ENCODE data around the gene ZNF672.

The ZNF672 gene

GRCh38 chr1:248849152-248849551 is 11.1 kb downstream of the ZNF672 start:
- H3K27ac ChIP-seq (ENCODE audit: low read length), result no peak overlapping the region
- no peaks in the 10 kb centered on the region for H3K27me3 ChIP-seq (ENCODE audit: low read depth, low read length)
- no peaks in the 10 kb centered on the region for H3K4me1 ChIP-seq (ENCODE audit: control insufficient read depth in 1 of 2, insufficient read depth in 2 of 2, low read length in 2 of 2)
- H3K4me3 ChIP-seq (ENCODE audit: low read depth in 1 of 2, low read length in 2 of 2), result no peak overlapping the region
- no peaks in the 10 kb centered on the region for H3K9me3 ChIP-seq (ENCODE audit: control insufficient read depth in 1 of 2, low read length in 2 of 2)
- H3K36me3 ChIP-seq (ENCODE audit: control insufficient read depth in 1 of 2, insufficient read depth in 2 of 2, low read length in 2 of 2), result peaks cover 49 to 65% of the 10 kb centered on the region in 2 donors

- no peaks in the 10 kb centered on the region for H3K4me1 ChIP-seq (ENCODE audit: control insufficient read depth in 1 of 2, insufficient read depth in 2 of 2, low read length in 2 of 2)
- no peak overlapping the region for H3K4me3 ChIP-seq (ENCODE audit: low read depth in 1 of 2, low read length in 2 of 2)
- peaks cover 45 to 65% of the 10 kb centered on the region in 2 donors for H3K36me3 ChIP-seq (ENCODE audit: control insufficient read depth in 1 of 2, insufficient read depth in 2 of 2, low read length in 2 of 2)
- no peaks in the 10 kb centered on the region for H3K27me3 ChIP-seq (ENCODE audit: low read depth, low read length)
- no peaks in the 10 kb centered on the region for H3K9me3 ChIP-seq (ENCODE audit: control insufficient read depth in 1 of 2, low read length in 2 of 2)
- H3K27ac ChIP-seq (ENCODE audit: low read length), result no peak overlapping the region
Measured at GRCh38 chr1:248849637-248850036, 11.6 kb downstream of the ZNF672 start.

- Histone ChIP-seq H3K27ac (ENCODE audit: low read length) (no peak overlapping the region), H3K27me3 (ENCODE audit: low read depth, low read length) (no peaks in the 10 kb centered on the region), H3K4me3 (ENCODE audit: low read depth in 1 of 2, low read length in 2 of 2) (no peak overlapping the region), H3K36me3 (ENCODE audit: control insufficient read depth in 1 of 2, insufficient read depth in 2 of 2, low read length in 2 of 2) (peaks cover 40 to 64% of the 10 kb centered on the region in 2 donors), H3K9me3 (ENCODE audit: control insufficient read depth in 1 of 2, low read length in 2 of 2) (no peaks in the 10 kb centered on the region), H3K4me1 (ENCODE audit: control insufficient read depth in 1 of 2, insufficient read depth in 2 of 2, low read length in 2 of 2) (no peaks in the 10 kb centered on the region)
Measured at GRCh38 chr1:248850124-248850523, 12.1 kb downstream of the ZNF672 start.

GRCh38 chr1:248850536-248851251 is 12.7 kb downstream of the ZNF672 start:
- H3K36me3 ChIP-seq (ENCODE audit: control insufficient read depth in 1 of 2, insufficient read depth in 2 of 2, low read length in 2 of 2), result peaks cover 35 to 64% of the 10 kb centered on the region in 2 donors
- no peaks in the 10 kb centered on the region for H3K9me3 ChIP-seq (ENCODE audit: control insufficient read depth in 1 of 2, low read length in 2 of 2)
- no peaks in the 10 kb centered on the region for H3K27me3 ChIP-seq (ENCODE audit: low read depth, low read length)
- H3K4me1 ChIP-seq (ENCODE audit: control insufficient read depth in 1 of 2, insufficient read depth in 2 of 2, low read length in 2 of 2), result no peaks in the 10 kb centered on the region
- no peak overlapping the region for H3K27ac ChIP-seq (ENCODE audit: low read length)
- H3K4me3 ChIP-seq (ENCODE audit: low read depth in 1 of 2, low read length in 2 of 2), result no peak overlapping the region

GRCh38 chr1:248851390-248851789 is 13.4 kb downstream of the ZNF672 start:
- H3K27me3 ChIP-seq (ENCODE audit: low read depth, low read length), result no peaks in the 10 kb centered on the region
- H3K36me3 ChIP-seq (ENCODE audit: control insufficient read depth in 1 of 2, insufficient read depth in 2 of 2, low read length in 2 of 2), result peaks cover 28 to 60% of the 10 kb centered on the region in 2 donors
- H3K4me3 ChIP-seq (ENCODE audit: low read depth in 1 of 2, low read length in 2 of 2), result no peak overlapping the region
- no peak overlapping the region for H3K27ac ChIP-seq (ENCODE audit: low read length)
- no peaks in the 10 kb centered on the region for H3K9me3 ChIP-seq (ENCODE audit: control insufficient read depth in 1 of 2, low read length in 2 of 2)
- no peaks in the 10 kb centered on the region for H3K4me1 ChIP-seq (ENCODE audit: control insufficient read depth in 1 of 2, insufficient read depth in 2 of 2, low read length in 2 of 2)

GRCh38 chr1:248852481-248853405 is 14.7 kb downstream of the ZNF672 start:
- Histone ChIP-seq H3K9me3 (ENCODE audit: control insufficient read depth in 1 of 2, low read length in 2 of 2) (no peaks in the 10 kb centered on the region), H3K27ac (ENCODE audit: low read length) (no peak overlapping the region), H3K36me3 (ENCODE audit: control insufficient read depth in 1 of 2, insufficient read depth in 2 of 2, low read length in 2 of 2) (peaks cover 20 to 46% of the 10 kb centered on the region in 2 donors), H3K27me3 (ENCODE audit: low read depth, low read length) (no peaks in the 10 kb centered on the region), H3K4me1 (ENCODE audit: control insufficient read depth in 1 of 2, insufficient read depth in 2 of 2, low read length in 2 of 2) (peaks cover 0 to 7% of the 10 kb centered on the region in 2 donors), H3K4me3 (ENCODE audit: low read depth in 1 of 2, low read length in 2 of 2) (no peak overlapping the region)

GRCh38 chr1:248853663-248854375 is 15.8 kb downstream of the ZNF672 start:
- peaks cover 15 to 36% of the 10 kb centered on the region in 2 donors for H3K36me3 ChIP-seq (ENCODE audit: control insufficient read depth in 1 of 2, insufficient read depth in 2 of 2, low read length in 2 of 2)
- H3K27ac ChIP-seq (ENCODE audit: low read length), result no peak overlapping the region

GRCh38 chr1:248855580-248855979 is 17.6 kb downstream of the ZNF672 start:
- Histone ChIP-seq H3K4me1 (ENCODE audit: control insufficient read depth in 1 of 2, insufficient read depth in 2 of 2, low read length in 2 of 2) (peaks cover 8 to 9% of the 10 kb centered on the region in 2 donors), H3K4me3 (ENCODE audit: low read depth in 1 of 2, low read length in 2 of 2) (no peak overlapping the region), H3K27me3 (ENCODE audit: low read depth, low read length) (no peaks in the 10 kb centered on the region), H3K36me3 (ENCODE audit: control insufficient read depth in 1 of 2, insufficient read depth in 2 of 2, low read length in 2 of 2) (peaks cover 5 to 19% of the 10 kb centered on the region in 2 donors), H3K9me3 (ENCODE audit: control insufficient read depth in 1 of 2, low read length in 2 of 2) (no peaks in the 10 kb centered on the region), H3K27ac (ENCODE audit: low read length) (no peak overlapping the region)

More at GRCh38 chr1:248853663-248854375, 15.8 kb downstream of the ZNF672 start:
- Histone ChIP-seq H3K27me3 (ENCODE audit: low read depth, low read length) (no peaks in the 10 kb centered on the region), H3K4me1 (ENCODE audit: control insufficient read depth in 1 of 2, insufficient read depth in 2 of 2, low read length in 2 of 2) (peaks cover 0 to 9% of the 10 kb centered on the region in 2 donors), H3K9me3 (ENCODE audit: control insufficient read depth in 1 of 2, low read length in 2 of 2) (no peaks in the 10 kb centered on the region), H3K4me3 (ENCODE audit: low read depth in 1 of 2, low read length in 2 of 2) (no peak overlapping the region)

- H3K4me3 ChIP-seq (ENCODE audit: low read depth in 1 of 2, low read length in 2 of 2), result no peak overlapping the region
- no peaks in the 10 kb centered on the region for H3K27me3 ChIP-seq (ENCODE audit: low read depth, low read length)
- H3K36me3 ChIP-seq (ENCODE audit: control insufficient read depth in 1 of 2, insufficient read depth in 2 of 2, low read length in 2 of 2), result peaks cover 5 to 17% of the 10 kb centered on the region in 2 donors
- H3K9me3 ChIP-seq (ENCODE audit: control insufficient read depth in 1 of 2, low read length in 2 of 2), result no peaks in the 10 kb centered on the region
- H3K4me1 ChIP-seq (ENCODE audit: control insufficient read depth in 1 of 2, insufficient read depth in 2 of 2, low read length in 2 of 2), result peaks cover 8 to 9% of the 10 kb centered on the region in 2 donors
- no peak overlapping the region for H3K27ac ChIP-seq (ENCODE audit: low read length)
Measured at GRCh38 chr1:248856176-248856575, 18.2 kb downstream of the ZNF672 start.

GRCh38 chr1:248857201-248857600 is 19.2 kb downstream of the ZNF672 start:
- Histone ChIP-seq H3K9me3 (ENCODE audit: control insufficient read depth in 1 of 2, low read length in 2 of 2) (no peaks in the 10 kb centered on the region), H3K4me3 (ENCODE audit: low read depth in 1 of 2, low read length in 2 of 2) (no peak overlapping the region), H3K27me3 (ENCODE audit: low read depth, low read length) (no peaks in the 10 kb centered on the region), H3K4me1 (ENCODE audit: control insufficient read depth in 1 of 2, insufficient read depth in 2 of 2, low read length in 2 of 2) (peaks cover 8 to 9% of the 10 kb centered on the region in 2 donors), H3K27ac (ENCODE audit: low read length) (peak overlapping the region; percentile 30), H3K36me3 (ENCODE audit: control insufficient read depth in 1 of 2, insufficient read depth in 2 of 2, low read length in 2 of 2) (peaks cover 5 to 16% of the 10 kb centered on the region in 2 donors)

GRCh38 chr1:248857749-248858095 is 19.7 kb downstream of the ZNF672 start:
- Histone ChIP-seq H3K9me3 (ENCODE audit: control insufficient read depth in 1 of 2, low read length in 2 of 2) (no peaks in the 10 kb centered on the region), H3K27me3 (ENCODE audit: low read depth, low read length) (no peaks in the 10 kb centered on the region), H3K4me1 (ENCODE audit: control insufficient read depth in 1 of 2, insufficient read depth in 2 of 2, low read length in 2 of 2) (peaks cover 12% of the 10 kb centered on the region in 2 donors), H3K36me3 (ENCODE audit: control insufficient read depth in 1 of 2, insufficient read depth in 2 of 2, low read length in 2 of 2) (peaks cover 5 to 16% of the 10 kb centered on the region in 2 donors), H3K4me3 (ENCODE audit: low read depth in 1 of 2, low read length in 2 of 2) (peak overlapping the region; percentile 72 to 74), H3K27ac (ENCODE audit: low read length) (peak overlapping the region; percentile 30)

Measured in muscle layer of duodenum (tissue), 2 donors.